ENCODE measurements around the gene FRMD8. TPM values are rescaled to one million over a fixed set of nuclear protein-coding genes. Genes with fewer than 3 reads are reported as not detected.
A peak's percentile ranks its signal among the peaks of the same experiment; 100 is the strongest.

FRMD8 gene
- total RNA-seq, 4 donors from 2014 or later = 44.1 to 88.7 (median 81.0) TPM

DNA sequence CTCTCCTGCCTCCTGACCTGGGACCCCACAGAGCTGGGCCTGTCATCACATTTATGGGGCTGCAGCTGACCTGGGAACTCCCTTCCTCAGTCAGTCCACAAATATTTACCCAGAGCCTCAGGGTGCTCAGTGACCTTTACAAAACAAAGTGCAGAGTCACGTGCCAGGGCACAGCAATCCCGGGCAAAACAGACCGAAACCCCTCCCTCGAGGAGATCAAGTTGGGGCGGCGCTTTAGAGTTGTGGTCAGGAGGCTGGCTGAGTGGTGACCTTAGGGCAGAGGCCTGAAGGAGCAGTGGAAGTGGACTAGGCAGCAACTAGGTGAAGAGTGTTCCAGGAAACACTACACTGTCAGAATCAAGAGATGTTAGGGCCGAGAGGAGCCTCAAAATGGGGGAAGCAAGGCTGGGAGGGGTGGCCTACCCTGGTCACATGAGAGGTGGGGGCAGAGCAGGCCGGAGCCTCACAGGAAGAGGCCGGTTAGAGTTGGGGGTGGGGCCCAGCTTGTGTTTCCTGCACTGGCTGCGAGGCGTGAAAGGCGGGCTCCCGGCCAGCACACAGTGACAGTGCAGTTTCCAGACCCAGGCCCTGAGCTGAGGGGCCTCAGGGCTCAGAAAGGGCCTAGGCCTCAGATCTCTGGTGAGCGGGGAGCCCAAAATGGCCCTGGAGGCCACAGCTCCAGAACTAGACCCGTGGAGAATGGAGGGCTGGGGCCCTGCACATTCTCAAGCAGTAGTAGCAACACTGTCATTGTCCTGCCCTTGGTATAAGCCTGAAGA lies 32.4 kb downstream of the FRMD8 start:
- TF ChIP-seq, protein P1, sequence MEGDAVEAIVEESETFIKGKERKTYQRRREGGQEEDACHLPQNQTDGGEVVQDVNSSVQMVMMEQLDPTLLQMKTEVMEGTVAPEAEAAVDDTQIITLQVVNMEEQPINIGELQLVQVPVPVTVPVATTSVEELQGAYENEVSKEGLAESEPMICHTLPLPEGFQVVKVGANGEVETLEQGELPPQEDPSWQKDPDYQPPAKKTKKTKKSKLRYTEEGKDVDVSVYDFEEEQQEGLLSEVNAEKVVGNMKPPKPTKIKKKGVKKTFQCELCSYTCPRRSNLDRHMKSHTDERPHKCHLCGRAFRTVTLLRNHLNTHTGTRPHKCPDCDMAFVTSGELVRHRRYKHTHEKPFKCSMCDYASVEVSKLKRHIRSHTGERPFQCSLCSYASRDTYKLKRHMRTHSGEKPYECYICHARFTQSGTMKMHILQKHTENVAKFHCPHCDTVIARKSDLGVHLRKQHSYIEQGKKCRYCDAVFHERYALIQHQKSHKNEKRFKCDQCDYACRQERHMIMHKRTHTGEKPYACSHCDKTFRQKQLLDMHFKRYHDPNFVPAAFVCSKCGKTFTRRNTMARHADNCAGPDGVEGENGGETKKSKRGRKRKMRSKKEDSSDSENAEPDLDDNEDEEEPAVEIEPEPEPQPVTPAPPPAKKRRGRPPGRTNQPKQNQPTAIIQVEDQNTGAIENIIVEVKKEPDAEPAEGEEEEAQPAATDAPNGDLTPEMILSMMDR (IDR thresholded peaks at IDR 0.05) = peak in 2 of 6 experiments; percentile 3 to 4
- peak in 3 of 4 donors; percentile 13 to 88 (median 80) for TF ChIP-seq POLR2A (IDR thresholded peaks at IDR 0.05)
- Histone ChIP-seq H3K27me3 (no peaks in the 10 kb centered on the region), H3K4me1 (peaks cover 44 to 65% (median 50%) of the 10 kb centered on the region in 3 donors), H3K36me3 (peaks cover 0 to 11% (median 10%) of the 10 kb centered on the region in 3 donors), H3K4me3 (peak overlapping the region; percentile 5 to 95 (median 84)), H3K27ac (peak overlapping the region; percentile 99 to 100 (median 100)), H3K9me3 (no peaks in the 10 kb centered on the region)
- WGBS, 2 donors = 0 to 4% methylated on average over 8 to 9 of the region's 15 CpGs
- DNase-seq = peak; percentile 94
- intact Hi-C loops (cut with DNase I) = loop anchor here (5.0 kb wide), 1 partner anchor 37 kb away; the partner anchor contains the start of gene SLC25A45

DNA sequence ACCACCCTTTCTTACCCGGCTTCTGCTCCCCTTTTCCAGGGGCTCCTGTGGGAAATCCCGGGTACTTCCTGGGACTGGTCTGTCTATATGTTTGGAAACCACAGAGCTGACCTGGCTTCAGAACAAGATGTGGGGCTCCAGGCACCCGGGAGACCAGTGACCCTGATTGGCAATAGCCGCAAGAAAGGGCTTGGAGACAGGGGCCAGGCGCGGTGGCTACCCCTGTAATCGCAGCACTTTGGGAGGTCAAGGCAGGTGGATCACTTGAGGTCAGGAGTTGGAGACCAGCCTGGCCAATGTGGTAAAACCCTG lies 33.0 kb downstream of the FRMD8 start:
- no peak for DNase-seq
- intact Hi-C loops (cut with DNase I) = loop anchor here (5.0 kb wide), 1 partner anchor 37 kb away; the partner anchor contains the start of gene SLC25A45
- Histone ChIP-seq H3K36me3 (peaks cover 0 to 15% (median 11%) of the 10 kb centered on the region in 3 donors), H3K27ac (peak overlapping the region; percentile 99 to 100 (median 100)), H3K9me3 (no peaks in the 10 kb centered on the region), H3K4me1 (peaks cover 44 to 65% (median 50%) of the 10 kb centered on the region in 3 donors), H3K27me3 (no peaks in the 10 kb centered on the region), H3K4me3 (peak overlapping the region; percentile 2 to 95 (median 84))
- WGBS, 2 donors = 25 to 31% methylated on average over 2 to 6 of the region's 7 CpGs
- TF ChIP-seq POLR2A (IDR thresholded peaks at IDR 0.05) = no peak
- TF ChIP-seq, protein P1 (IDR thresholded peaks at IDR 0.05) = peak in 1 of 6 experiments; percentile 2

DNA sequence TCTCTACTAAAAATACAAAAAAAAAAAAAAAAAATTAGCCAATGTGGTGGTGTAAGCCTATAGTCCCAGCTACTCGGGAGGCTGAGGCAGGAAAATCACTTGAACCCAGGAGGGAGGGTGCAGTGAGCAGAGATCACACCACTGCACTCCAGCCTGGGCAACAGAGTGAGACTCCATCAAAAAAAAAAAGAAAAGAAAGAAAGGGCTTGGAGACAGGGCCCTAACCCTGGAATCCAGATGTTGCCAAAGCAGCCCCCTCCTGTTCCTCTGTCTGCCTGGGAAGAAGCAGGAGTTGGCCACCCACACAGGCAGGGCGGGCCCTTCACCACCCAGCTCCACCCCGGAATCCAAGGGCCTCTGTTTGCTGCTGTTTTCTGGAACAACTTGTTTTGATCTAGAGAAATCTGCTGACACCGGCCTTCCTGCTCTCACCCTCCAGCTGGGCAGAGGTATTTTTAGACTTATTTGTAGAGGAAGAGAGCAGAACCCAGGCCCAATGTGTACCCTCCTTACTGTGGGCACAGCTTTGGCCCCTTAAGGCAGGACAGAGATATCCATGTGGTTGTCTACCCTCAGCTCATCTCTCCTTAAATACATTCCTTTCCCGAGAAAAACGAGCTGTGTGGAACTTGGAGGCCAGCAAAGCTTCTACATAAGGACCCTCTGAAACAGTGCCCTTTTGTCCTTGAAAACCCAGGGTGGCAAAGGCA lies 33.5 kb downstream of the FRMD8 start:
- intact Hi-C loops (cut with DNase I) = loop anchor here (5.0 to 10.0 kb wide), 2 partner anchors 38 to 55 kb away; partner anchors contain the start of gene SLC25A45
- TF ChIP-seq, protein P1 (IDR thresholded peaks at IDR 0.05) = no peak
- TF ChIP-seq POLR2A (IDR thresholded peaks at IDR 0.05) = peak in 3 of 4 donors; percentile 40 to 89 (median 71)
- H3K4me1 ChIP-seq = peaks cover 44 to 65% (median 50%) of the 10 kb centered on the region in 3 donors

DNA sequence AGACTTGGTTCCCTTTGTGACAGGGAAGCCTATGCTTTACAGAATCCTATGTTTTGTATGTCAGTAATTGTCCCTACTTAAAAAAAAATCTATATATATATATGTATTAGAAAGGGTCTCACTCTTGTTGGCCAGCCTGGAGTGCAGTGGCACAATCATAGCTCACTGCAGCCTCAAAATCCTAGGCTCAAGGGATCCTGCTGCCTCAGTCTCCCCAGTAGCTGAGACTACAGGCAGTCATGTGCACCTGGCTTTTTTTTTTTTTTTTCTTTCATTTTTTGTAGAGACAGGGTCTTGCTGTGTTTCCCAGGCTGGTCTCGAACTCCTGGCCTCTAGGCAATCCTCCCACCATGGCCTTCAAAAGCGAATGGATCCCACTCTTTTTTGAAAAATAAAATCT lies 34.1 kb downstream of the FRMD8 start:
- TF ChIP-seq POLR2A (IDR thresholded peaks at IDR 0.05) = no peak
- TF ChIP-seq, protein P1 (IDR thresholded peaks at IDR 0.05) = no peak
- peak overlapping the region; percentile 99 to 100 (median 100) for H3K27ac ChIP-seq
- no peaks in the 10 kb centered on the region for H3K9me3 ChIP-seq
- WGBS, 2 donors = 48 to 58% methylated on average over 2 of the region's 2 CpGs
- peak overlapping the region in 3 of 4 donors; percentile 78 to 95 (median 89) for H3K4me3 ChIP-seq
- peaks cover 44 to 62% (median 50%) of the 10 kb centered on the region in 3 donors for H3K4me1 ChIP-seq
- H3K27me3 ChIP-seq = no peaks in the 10 kb centered on the region
- peaks cover 0 to 24% (median 22%) of the 10 kb centered on the region in 3 donors for H3K36me3 ChIP-seq
- intact Hi-C loops (cut with DNase I) = loop anchor here (10.0 kb wide), 1 partner anchor 54 kb away; no protein-coding TSS in a partner anchor
- no peak for DNase-seq

More for the DNA sequence above, 33.5 kb downstream of the FRMD8 start:
- Histone ChIP-seq H3K4me3 (peak overlapping the region; percentile 2 to 95 (median 84)), H3K27me3 (no peaks in the 10 kb centered on the region), H3K27ac (peak overlapping the region; percentile 99 to 100 (median 100)), H3K36me3 (peaks cover 0 to 19% (median 16%) of the 10 kb centered on the region in 3 donors), H3K9me3 (no peaks in the 10 kb centered on the region)
- DNase-seq = peak; percentile 65
- WGBS, 2 donors = 2 to 3% methylated on average over 5 to 6 of the region's 6 CpGs
